Posterior vena cava (tissue), 2 donors: ENCODE measurements around the gene RAP2B. TPM values are rescaled to one million over a fixed set of nuclear protein-coding genes. Genes with fewer than 3 reads are reported as not detected.
A peak's percentile ranks its signal among the peaks of the same experiment; 100 is the strongest.
"Not testable (repeated sequence)": the region's sequence is repeated elsewhere in the genome, so short reads cannot be mapped to it uniquely, and the experiment has no call there.

ENCODE experiments used
- DNase-seq: peaks from one replicate; pipeline ENCODE4 v3.0.0-alpha.2; 2020; ENCODE audit warnings: low spot score
- intact Hi-C, 2 donors: fragments of 100-400 bp; cut with DNase I; formaldehyde crosslinking; loops; one replicate each; pipeline versions ENCODE4 v1.14.1 to v1.14.2; 2022 to 2023
- long read RNA-seq, 2 donors: library from polyadenylated mRNA; unstranded; transcript quantifications; one replicate each; pipeline ENCODE4 v2.0.0, GENCODE V29; 2020 to 2021
- total RNA-seq, 2 donors: library from RNA; stranded (reverse); fragmentation: NEBNext Ultra II Directional; extraction: Animal tissue kit (Norgen Biotek cat#: 25700); gene quantifications; one replicate each; pipeline ENCODE4 v1.2.1, GENCODE V29; 2021
- donor health status: DM: yes; HTN: yes; CAD: no.
- donor health status: DM: yes; HTN: yes; CAD: no.

Gene RAP2B
- total RNA-seq, result 10 to 100 TPM; 10.7 to 14.1 TPM
- long read RNA-seq, donor 1, full-length matches to known transcripts, result 7 of 8 reads
- long read RNA-seq, donor 1, partial matches to known transcripts, result 0 of 8 reads
- long read RNA-seq, donor 1, other reads (novel, unspliced or antisense), result 1 of 8 reads
- long read RNA-seq, donor 2, full-length matches to known transcripts, result 25 of 25 reads
- long read RNA-seq, donor 2, partial matches to known transcripts, result 0 of 25 reads
- long read RNA-seq, donor 2, other reads (novel, unspliced or antisense), result 0 of 25 reads

DNA sequence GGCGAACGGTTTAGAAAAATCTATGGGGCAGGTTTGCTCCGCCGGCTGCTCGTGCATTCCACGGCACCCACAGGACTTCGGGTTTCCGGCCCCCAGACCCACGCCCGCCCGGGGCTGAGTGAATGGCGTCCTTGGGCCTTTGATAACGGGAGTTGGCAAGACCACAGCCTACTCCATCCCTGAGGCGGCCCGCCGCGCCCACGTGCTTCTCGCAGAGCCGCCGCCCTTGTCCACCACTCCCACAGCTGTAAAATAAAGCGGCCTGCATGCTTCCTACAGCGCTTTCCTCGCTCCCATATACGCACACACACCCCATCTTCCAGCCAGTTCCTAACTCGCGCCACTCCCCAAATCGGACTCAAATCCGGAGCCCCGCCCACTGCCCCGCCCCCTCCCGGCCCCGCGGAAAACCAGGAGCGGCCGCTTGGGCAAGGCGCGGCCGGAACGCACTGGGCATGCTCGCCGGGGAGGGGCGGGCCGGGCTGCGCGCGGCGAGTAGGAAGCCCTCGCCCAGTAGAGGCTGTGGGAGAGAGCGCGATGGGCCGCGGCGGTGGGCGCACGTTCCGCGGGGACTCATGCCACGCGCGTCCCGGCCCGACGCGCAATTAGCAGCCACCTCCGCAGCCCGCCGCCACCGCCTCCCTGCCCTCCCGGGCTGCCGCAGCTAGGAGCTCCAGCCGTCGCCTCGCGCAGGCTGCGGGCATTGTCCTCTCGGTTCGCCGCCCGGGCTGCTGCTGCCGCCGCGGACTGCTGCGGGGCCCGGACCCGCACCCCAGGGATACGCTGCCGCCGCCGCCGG lies at the start of gene RAP2B:
Gene RAP2B, plus strand, starts transcription at position 513 of the 799 bp plus-strand sequence. CDS start 468 bp downstream, outside the sequence.
- intact Hi-C loops, result loop anchor here (10.0 kb wide), 2 partner anchors 107 to 603 kb away; no protein-coding TSS in a partner anchor
- DNase-seq, result peak; percentile 99

- intact Hi-C loops, result no loop called here
- DNase-seq, result no peak
Observed at GRCh38 chr3:153113541-153113940, 48.5 kb upstream of the RAP2B start.

DNA sequence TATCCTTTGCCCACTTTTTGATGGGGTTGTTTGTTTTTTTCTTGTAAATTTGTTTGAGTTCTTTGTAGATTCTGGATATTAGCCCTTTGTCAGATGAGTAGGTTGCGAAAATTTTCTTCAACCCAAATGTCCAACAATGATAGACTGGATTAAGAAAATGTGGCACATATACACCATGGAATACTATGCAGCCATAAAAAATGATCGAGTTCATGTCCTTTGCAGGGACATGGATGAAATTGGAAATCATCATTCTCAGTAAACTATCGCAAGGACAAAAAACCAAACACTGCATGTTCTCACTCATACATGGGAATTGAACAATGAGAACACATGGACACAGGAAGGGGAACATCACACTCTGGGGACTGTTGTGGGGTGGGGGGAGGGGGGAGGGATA lies 47.8 kb upstream of the RAP2B start:
- intact Hi-C loops, DNase-seq: not testable (repeated sequence)

GRCh38 chr3:153115326-153115725 lies 46.7 kb upstream of the RAP2B start:
- intact Hi-C loops, result no loop called here
- DNase-seq, result no peak

DNA sequence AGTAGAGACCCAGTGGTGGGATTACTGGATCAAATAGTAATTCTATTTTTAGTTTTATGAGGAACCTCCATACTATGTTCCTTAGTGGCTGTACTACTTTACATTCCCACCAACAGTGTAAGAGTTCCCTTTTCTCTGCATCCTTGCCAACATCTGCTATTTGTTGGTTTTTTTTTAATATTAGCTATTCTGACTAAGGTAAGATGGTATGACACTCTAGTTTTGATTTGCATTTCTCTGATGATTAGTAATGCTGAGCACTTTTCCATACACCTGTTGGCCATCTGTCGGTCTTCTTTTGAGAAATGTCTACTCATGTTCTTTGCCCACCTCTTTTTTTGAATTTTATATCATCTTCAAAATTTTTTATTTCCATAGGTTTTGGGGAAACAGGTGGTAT lies 34.2 kb upstream of the RAP2B start:
- intact Hi-C loops, result no loop called here
- DNase-seq, result no peak

- DNase-seq, result no peak
- intact Hi-C loops, result no loop called here
Observed at GRCh38 chr3:153129426-153129825, 32.6 kb upstream of the RAP2B start.

DNA sequence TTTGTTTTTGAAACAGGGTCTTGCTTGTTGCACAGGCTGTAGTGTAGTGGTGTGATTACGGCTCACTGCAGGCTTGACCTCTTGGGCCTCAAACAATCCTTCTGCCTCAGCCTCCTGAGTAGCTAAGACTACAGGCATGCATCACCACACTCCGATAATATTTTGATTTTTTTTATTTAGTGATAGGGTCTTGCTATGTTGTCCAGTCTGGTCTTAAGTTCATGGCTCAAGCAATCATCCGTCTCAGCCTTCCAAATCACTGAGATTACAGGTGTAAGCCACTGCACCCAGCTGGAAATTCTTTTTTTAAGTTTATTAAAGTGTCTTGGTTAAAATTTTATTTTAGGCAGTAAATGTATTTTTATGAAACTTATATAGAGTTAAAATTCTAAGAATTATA lies 32.2 kb upstream of the RAP2B start:
- DNase-seq, result no peak
- intact Hi-C loops, result no loop called here

- intact Hi-C loops, result no loop called here
- DNase-seq, result no peak
Observed at GRCh38 chr3:153130312-153130977, 31.6 kb upstream of the RAP2B start.

DNA sequence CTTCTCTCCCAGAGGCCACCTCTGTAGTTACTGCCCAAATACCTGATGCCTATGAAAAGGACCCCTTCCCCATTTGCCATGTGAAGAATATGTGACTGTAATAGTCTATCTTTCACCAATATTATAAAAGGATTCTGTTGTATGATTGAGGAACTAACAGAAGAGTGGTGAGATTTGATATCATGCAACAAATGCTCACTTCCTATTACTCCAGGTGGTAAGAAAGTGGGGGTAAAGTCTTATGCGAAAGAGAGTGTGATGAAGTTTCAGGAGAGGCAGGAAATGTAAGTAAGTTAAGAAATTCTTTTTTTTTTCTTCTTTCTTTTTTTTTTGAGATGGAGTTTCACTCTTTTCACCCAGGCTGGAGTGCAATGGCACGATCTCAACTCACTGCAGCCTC lies 24.4 kb upstream of the RAP2B start:
- no peak for DNase-seq
- intact Hi-C loops, result no loop called here

DNA sequence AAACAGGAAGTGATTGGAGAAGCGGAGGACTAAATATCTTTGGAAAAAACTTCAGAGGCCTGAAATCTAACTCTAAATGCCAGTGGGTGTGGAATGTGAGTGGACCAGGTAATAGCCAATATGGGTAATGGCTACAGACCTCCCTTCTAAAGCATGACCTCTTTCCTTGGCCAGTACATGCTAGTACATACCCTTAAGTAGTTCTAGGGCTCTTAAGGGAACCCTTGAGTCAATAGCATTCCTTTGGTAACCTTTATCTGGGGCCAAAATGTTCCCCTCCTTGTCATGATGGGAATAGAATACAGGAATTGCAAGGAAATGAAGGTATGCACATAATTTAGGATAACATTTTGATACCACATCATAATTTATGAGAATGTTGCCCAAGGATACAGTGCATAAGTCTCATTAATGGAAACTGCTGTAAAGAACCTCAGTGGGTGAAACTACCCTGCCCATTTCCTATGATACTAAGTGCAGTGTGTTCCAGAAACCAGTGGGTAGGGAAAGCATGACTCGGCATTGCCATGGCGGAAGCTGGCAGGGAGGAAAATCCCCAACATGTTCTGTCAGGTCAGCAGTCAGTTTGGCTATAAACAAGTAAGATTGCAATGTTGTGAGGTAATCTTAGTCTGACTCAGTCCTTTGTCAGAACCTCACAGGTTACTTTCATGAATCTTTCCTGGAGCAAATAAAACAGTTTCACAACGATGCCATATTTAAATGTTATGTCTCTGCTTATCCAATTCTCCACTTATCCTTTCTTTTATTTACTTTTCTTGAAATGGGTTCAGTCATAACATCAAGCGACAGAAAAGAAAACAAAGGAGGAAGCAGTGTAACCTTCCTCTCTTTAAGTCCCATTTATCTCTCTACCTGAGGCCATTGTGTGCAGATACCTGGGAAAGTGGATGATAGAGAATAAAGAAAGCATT lies 23.5 kb upstream of the RAP2B start:
- intact Hi-C loops, result no loop called here
- no peak for DNase-seq

DNA sequence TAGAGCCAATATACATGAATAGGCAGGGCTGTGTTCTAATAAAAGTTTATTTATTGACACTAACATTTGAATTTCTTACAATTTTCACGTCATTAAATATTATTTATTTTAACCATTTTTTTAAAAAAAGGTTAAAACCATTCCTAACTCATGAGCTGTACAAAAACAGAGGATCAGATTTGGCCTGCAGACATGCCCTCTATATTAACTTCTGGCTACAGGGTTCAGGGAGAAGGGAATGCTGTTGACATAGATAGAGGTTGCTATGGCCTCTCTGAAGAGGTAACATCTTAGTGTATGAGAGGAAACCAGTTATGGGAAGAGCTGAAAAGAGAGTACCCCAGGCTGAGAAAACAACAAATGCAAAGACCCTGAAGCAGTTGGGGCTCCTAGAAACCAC lies 19.1 kb upstream of the RAP2B start:
- intact Hi-C loops, result no loop called here
- no peak for DNase-seq

DNA sequence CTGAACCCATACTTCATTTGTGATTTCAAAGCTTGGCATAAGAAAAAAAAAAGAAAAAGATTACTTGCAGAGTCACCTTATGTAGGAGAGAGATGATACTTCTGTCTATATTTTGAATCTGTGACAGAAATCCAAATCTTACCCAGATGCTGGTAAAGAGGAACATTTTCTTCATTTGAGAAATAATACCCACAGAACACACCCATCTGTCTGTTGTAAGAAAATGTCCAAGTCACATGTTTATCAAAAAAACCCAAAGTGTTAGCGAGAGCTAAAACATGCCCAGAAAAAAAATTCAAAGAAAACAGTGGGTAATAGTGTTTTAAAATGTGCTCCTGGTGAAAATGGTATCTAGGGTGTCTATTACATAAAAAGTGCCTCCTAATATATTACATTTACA lies 18.0 kb upstream of the RAP2B start:
- intact Hi-C loops, result no loop called here
- no peak for DNase-seq

DNA sequence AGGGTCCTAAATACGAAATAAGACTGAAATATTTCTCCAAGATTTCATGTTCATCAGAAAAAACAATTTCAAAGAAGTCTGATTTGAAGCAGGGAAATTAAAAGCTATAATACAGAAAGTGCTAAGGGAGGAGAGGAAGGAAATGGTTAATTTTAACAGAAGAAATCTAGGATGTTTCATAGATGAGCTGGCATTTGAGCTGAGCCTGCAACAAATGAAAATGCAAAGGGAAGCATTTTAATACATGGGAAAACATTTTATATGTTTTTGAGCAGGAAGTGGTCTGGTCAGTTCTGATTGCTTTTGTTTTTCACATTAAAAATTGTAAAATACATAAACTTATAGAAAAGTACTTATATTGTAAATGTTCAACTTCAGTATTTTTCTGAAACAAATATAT lies 17.2 kb upstream of the RAP2B start:
- DNase-seq, result no peak
- intact Hi-C loops, result no loop called here

- no peak for DNase-seq
- intact Hi-C loops, result no loop called here
Observed at GRCh38 chr3:153145454-153145853, 16.6 kb upstream of the RAP2B start.

DNA sequence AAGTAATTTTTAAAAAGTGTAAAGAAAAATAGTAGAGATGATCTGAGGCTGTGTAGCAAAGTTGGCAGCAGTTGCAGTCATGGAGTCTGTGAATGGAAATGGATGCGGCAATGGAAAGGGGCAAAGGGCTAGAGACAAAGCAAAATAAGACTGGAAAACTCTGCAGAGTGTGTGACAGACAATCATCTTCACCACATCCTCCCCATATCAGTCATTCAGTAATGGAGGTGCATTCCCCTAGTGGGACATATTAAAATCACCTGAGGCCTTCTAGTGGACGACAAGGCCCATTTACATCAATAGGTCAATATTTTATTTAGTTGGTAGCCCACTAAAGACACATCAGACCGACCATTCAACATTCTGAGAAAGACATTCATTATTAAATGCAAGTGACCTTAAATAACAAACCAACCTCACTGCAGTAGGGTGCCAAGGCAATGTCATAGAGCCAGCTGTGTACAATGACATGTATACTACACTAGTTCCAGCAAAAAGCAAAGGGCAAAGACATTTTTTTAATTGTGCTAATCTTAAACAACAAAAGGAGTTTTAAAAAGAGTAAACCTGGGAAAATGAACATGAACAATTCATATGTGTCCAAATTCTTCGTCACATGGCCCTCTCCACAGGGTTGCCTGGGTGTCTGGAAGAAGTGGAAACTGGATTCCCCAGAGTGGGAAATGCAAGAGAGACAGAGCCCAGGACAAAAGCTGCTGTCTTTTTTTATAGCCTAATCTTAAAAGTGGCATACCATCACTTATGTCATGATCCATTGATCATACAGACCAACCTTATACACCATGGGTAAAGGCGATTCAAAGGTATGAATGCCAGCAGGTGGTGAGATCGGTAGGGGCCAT lies 15.6 kb upstream of the RAP2B start:
- no peak for DNase-seq
- intact Hi-C loops, result no loop called here

- DNase-seq, result no peak
- intact Hi-C loops, result loop anchor here in 1 of 2 donors (10.0 kb wide), 1 partner anchor 96 kb away; no protein-coding TSS in a partner anchor
Observed at GRCh38 chr3:153150991-153151390, 11.0 kb upstream of the RAP2B start.

GRCh38 chr3:153155786-153156185 lies 6.2 kb upstream of the RAP2B start:
- DNase-seq, result not testable (repeated sequence)
- intact Hi-C loops, result loop anchor here in 1 of 2 donors (10.0 kb wide), 1 partner anchor 101 kb away; no protein-coding TSS in a partner anchor

DNA sequence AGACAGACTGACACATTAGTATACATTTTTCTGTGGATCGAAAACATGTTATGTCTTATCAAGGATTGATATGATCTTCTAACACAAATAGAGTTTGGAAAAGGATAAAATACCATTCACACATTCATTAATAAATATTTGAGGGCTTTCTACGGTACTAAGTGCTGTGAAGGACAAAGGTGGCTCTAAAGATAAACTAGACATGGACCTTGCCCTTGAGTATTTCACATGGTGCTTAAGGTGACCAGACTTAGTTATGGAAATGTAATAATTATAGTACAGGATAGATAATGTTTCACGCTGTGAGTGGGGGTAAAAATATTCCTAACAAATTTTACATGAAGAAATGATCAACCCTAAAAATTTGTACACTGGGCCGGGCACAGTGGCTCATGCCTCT lies 3.8 kb upstream of the RAP2B start:
- intact Hi-C loops, result loop anchor here in 1 of 2 donors (10.0 kb wide), 1 partner anchor 103 kb away; no protein-coding TSS in a partner anchor
- DNase-seq, result no peak
